Measurements from ENCODE around the gene HTT. TPM values are rescaled to one million over a fixed set of nuclear protein-coding genes. Genes with fewer than 3 reads are reported as not detected.

The HTT gene
- polyA plus RNA-seq, 3 donors: 1.8 to 27.1 (median 3.0) TPM

DNA sequence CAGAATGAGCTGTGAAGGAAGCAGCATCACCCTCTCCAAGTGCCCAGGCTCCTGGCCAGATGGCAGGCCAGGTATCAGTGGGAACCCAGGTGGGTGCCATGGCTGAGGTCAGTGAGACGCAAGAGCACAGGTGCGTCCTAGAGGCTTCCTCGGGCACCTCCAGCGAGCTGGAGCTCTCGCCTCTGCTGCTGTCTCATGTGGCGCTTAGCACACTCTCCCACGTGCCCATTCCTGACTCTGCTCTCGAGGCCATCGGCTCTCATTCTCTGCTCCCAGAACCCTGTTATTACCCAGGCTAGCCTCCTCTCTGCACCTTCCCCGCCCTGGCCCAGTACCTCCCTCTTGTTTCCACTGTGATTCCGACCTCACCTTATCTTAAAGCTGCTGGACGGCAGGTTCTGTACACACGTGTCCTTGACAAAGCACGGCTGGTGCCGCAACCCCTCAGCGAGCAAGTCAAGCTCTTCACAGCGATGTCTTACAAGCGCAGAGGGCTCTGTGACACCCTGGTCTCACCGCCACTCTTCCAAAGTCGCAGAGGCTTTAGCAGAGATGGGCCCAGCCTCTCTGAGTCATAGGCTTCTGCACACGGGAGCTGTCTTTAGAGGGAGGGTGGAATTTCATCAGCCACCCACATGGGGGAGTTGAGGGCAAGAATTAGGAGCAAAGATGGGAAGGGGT, 159.1 kb downstream of the HTT start:
- Mint-ChIP-seq H3K27ac (peak overlapping the region in 4 of 7 donors; percentile 25 to 60 (median 40)), H3K4me3 (no peak overlapping the region), H3K4me1 (no peaks in the 10 kb centered on the region), H3K9me3 (peaks cover 0 to 4% (median 0%) of the 10 kb centered on the region in 7 donors), H3K27me3 (ENCODE audit: low read depth in 3 of 3) (peaks cover 0 to 2% (median 0%) of the 10 kb centered on the region in 3 donors), H3K36me3 (peaks cover 94 to 100% of the 10 kb centered on the region in 2 donors)
- TF ChIP-seq, protein P1, sequence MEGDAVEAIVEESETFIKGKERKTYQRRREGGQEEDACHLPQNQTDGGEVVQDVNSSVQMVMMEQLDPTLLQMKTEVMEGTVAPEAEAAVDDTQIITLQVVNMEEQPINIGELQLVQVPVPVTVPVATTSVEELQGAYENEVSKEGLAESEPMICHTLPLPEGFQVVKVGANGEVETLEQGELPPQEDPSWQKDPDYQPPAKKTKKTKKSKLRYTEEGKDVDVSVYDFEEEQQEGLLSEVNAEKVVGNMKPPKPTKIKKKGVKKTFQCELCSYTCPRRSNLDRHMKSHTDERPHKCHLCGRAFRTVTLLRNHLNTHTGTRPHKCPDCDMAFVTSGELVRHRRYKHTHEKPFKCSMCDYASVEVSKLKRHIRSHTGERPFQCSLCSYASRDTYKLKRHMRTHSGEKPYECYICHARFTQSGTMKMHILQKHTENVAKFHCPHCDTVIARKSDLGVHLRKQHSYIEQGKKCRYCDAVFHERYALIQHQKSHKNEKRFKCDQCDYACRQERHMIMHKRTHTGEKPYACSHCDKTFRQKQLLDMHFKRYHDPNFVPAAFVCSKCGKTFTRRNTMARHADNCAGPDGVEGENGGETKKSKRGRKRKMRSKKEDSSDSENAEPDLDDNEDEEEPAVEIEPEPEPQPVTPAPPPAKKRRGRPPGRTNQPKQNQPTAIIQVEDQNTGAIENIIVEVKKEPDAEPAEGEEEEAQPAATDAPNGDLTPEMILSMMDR (IDR thresholded peaks at IDR 0.05): no peak
- Histone ChIP-seq H4K20me1 (ENCODE audit: insufficient read depth, low read length) (no peaks in the 10 kb centered on the region), H3K27ac (ENCODE audit: low read depth in 1 of 2, low read length in 2 of 2) (peak overlapping the region in 1 of 2 donors; percentile 14), H3K4me2 (replicated peaks; ENCODE audit: extremely low read depth, low read length, poor library complexity, severe bottlenecking) (no peak overlapping the region), H3K9me3 (replicated peaks in 1 of 2; ENCODE audit: control insufficient read depth in 1 of 2, insufficient read depth in 1 of 2, low read length in 2 of 2) (no peaks in the 10 kb centered on the region), H3K36me3 (replicated peaks in 1 of 2; ENCODE audit: control insufficient read depth in 1 of 2, insufficient read depth in 2 of 2, low read length in 2 of 2) (peaks cover 96 to 97% of the 10 kb centered on the region in 2 donors), H3K27me3 (ENCODE audit: control insufficient read depth in 2 of 2, insufficient read depth in 2 of 2, low read length in 2 of 2) (no peaks in the 10 kb centered on the region), H3K9ac (ENCODE audit: insufficient read depth, low read length, poor library complexity, severe bottlenecking) (no peak overlapping the region), H3K79me2 (ENCODE audit: insufficient read depth, low read length) (no peaks in the 10 kb centered on the region), H2AFZ (ENCODE audit: insufficient read depth, low read depth, low read length, poor library complexity, severe bottlenecking) (no peak overlapping the region), H3K4me1 (ENCODE audit: control insufficient read depth in 1 of 2, insufficient read depth in 2 of 2, low read length in 2 of 2) (no peaks in the 10 kb centered on the region), H3K4me3 (replicated peaks in 1 of 3; ENCODE audit: low read depth in 2 of 3, low read length in 3 of 3) (no peak overlapping the region)
- intact Hi-C loops (cut with micrococcal nuclease): loop anchor here in 1 of 2 donors (5.0 kb wide), 2 partner anchors 41 to 49 kb away; no protein-coding TSS in a partner anchor
- WGBS (ENCODE audit: insufficient coverage): 99% methylated on average over 14 of the region's 21 CpGs
- DNase-seq: no peak

DNA sequence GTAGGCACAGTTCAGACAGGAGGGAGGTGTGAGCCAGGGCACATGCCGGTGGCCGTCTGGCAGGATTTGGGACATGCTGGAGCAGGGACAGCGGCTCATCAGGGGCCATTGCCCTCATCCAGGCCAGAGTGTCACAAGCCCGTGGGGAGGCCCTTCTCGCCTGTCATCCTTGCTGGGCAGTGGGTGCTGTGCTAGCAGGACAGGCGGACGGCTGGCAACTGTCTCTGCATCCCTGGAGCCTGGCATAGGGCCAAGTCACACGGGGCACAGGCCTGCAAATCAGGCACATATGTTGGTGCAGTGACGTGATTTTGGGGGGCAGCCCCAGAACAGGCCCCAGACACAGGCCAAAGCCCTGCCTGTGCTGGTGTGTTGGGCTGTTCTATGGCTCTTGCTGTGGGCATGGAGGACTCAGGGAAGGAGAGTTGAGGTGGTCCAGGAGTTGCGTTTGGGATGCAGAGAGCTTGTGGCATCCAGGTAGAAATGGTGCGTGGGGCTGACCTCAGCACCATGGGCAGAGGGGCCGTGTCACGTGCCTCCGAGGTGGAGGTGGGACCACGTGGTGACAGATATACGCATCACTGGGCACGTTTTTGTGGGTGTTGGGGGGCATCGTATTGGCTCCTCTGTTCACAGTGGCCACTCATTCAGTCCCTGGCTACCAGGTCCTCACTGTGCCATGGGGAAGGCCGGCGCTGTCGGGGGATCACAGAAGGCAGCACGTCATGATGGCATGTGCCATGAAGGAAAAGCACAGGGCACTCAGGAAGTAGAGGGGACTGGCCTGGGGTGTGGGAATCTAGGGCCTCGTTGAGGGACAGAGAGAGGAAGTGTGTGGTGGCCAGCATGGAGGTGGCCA, 159.9 kb downstream of the HTT start:
- Histone ChIP-seq H3K9ac (ENCODE audit: insufficient read depth, low read length, poor library complexity, severe bottlenecking) (no peak overlapping the region), H4K20me1 (ENCODE audit: insufficient read depth, low read length) (no peaks in the 10 kb centered on the region), H3K9me3 (replicated peaks in 1 of 2; ENCODE audit: control insufficient read depth in 1 of 2, insufficient read depth in 1 of 2, low read length in 2 of 2) (no peaks in the 10 kb centered on the region), H3K4me1 (ENCODE audit: control insufficient read depth in 1 of 2, insufficient read depth in 2 of 2, low read length in 2 of 2) (no peaks in the 10 kb centered on the region), H3K79me2 (ENCODE audit: insufficient read depth, low read length) (no peaks in the 10 kb centered on the region), H2AFZ (ENCODE audit: insufficient read depth, low read depth, low read length, poor library complexity, severe bottlenecking) (no peak overlapping the region), H3K4me3 (replicated peaks in 1 of 3; ENCODE audit: low read depth in 2 of 3, low read length in 3 of 3) (no peak overlapping the region), H3K27me3 (ENCODE audit: control insufficient read depth in 2 of 2, insufficient read depth in 2 of 2, low read length in 2 of 2) (no peaks in the 10 kb centered on the region), H3K27ac (ENCODE audit: low read depth in 1 of 2, low read length in 2 of 2) (peak overlapping the region in 1 of 2 donors; percentile 14), H3K4me2 (replicated peaks; ENCODE audit: extremely low read depth, low read length, poor library complexity, severe bottlenecking) (no peak overlapping the region), H3K36me3 (replicated peaks in 1 of 2; ENCODE audit: control insufficient read depth in 1 of 2, insufficient read depth in 2 of 2, low read length in 2 of 2) (peaks cover 96 to 97% of the 10 kb centered on the region in 2 donors)
- TF ChIP-seq, protein P1 (IDR thresholded peaks at IDR 0.05): no peak
- no peaks in the 10 kb centered on the region for H3K4me1 Mint-ChIP-seq
- no peak overlapping the region for H3K4me3 Mint-ChIP-seq
- intact Hi-C loops (cut with micrococcal nuclease): loop anchor here in 1 of 2 donors (5.0 kb wide), 2 partner anchors 42 to 48 kb away; no protein-coding TSS in a partner anchor
- peaks cover 89 to 100% of the 10 kb centered on the region in 2 donors for H3K36me3 Mint-ChIP-seq
- H3K27ac Mint-ChIP-seq: peak overlapping the region; percentile 41 to 84 (median 57)
- H3K27me3 Mint-ChIP-seq (ENCODE audit: low read depth in 3 of 3): peaks cover 0 to 2% (median 0%) of the 10 kb centered on the region in 3 donors
- WGBS (ENCODE audit: insufficient coverage): 93% methylated on average over 23 of the region's 23 CpGs
- no peak for DNase-seq
- peaks cover 0 to under 1% (median 0%) of the 10 kb centered on the region in 7 donors for H3K9me3 Mint-ChIP-seq
